GM12878 (cell line): ENCODE results near the gene KIRREL3. TPM values are rescaled to one million over a fixed set of nuclear protein-coding genes. Genes with fewer than 3 reads are reported as not detected.

ENCODE experiments used
- ATAC-seq: fragments of 200-7000 bp; cut with Tn5 transposase; 3 replicates; pipeline ENCODE4 v1.9.1; 2020; ENCODE audit warnings: mild to moderate bottlenecking, moderate library complexity
- BruUV-seq: library from RNA; stranded (reverse); fragments of 400-500 nt; replicated peaks from 2 replicates; lab custom pipeline; 2021; lab: Mats Ljungman, UMichigan
- CTCF ChIA-PET: fragments of 300-600 bp; sonication (Branson Sonifier 250); formaldehyde crosslinking; extraction: SDS; loops from one replicate; lab custom pipeline; 2021; ENCODE audit warnings: inconsistent platforms; lab: Yijun Ruan, JAX
- POLR2A ChIA-PET: fragments of 350-600 bp; formaldehyde crosslinking; extraction: SDS; loops from one replicate; lab custom pipeline; 2021; ENCODE audit warnings: inconsistent platforms; lab: Charles Lee
- RAD21 ChIA-PET: fragments of 300-600 bp; sonication (Branson Sonifier 250); formaldehyde crosslinking; loops from one replicate; lab custom pipeline; 2023; ENCODE audit warnings: antibody characterized with exemption; ENCODE audit not compliant: unreplicated experiment; lab: Charles Lee
- SMC1A ChIA-PET: fragments of 300-600 bp; sonication (Branson Sonifier 250); formaldehyde crosslinking; loops from one replicate; lab custom pipeline; 2023; ENCODE audit not compliant: unreplicated experiment, uncharacterized antibody; lab: Charles Lee
- DNase-seq: peaks from one replicate; pipeline ENCODE4 v3.0.0-alpha.2; 2011; ENCODE audit warnings: low read depth, low spot score
- FAIRE-seq: peaks from 3 replicates; lab custom pipeline; 2011; peaks lifted over from hg19 to GRCh38; lab: Jason Lieb, UNC
- H2AFZ ChIP-seq: 2 replicates; pipeline ENCODE4 v1.6.0; 2011; ENCODE audit warnings: low read depth, low read length, control low read depth; ENCODE audit not compliant: control insufficient read depth
- H3K27ac ChIP-seq: 2 replicates; pipeline ENCODE4 v1.5.1; 2011; ENCODE audit warnings: control low read depth; ENCODE audit not compliant: control insufficient read depth, insufficient read depth
- H3K27me3 ChIP-seq, 2 experiments: replicated peaks in 1 of 2; 2 replicates each; pipeline versions ENCODE4 v1.6.0 to v1.6.1; 2011; ENCODE audit warnings: low read length in 1 of 2; ENCODE audit not compliant: control insufficient read depth in 2 of 2, insufficient read depth in 2 of 2
- H3K36me3 ChIP-seq, 2 experiments: 2 replicates each; pipeline ENCODE4 v1.5.1; 2011; ENCODE audit warnings: low read length in 1 of 2; ENCODE audit not compliant: control insufficient read depth in 2 of 2, insufficient read depth in 2 of 2
- H3K4me1 ChIP-seq: 2 replicates; pipeline ENCODE4 v1.6.1; 2011; ENCODE audit warnings: mild to moderate bottlenecking, low read length, moderate library complexity, mixed read lengths; ENCODE audit not compliant: control insufficient read depth, insufficient read depth
- H3K4me2 ChIP-seq: 2 replicates; pipeline ENCODE4 v1.6.0; 2011; ENCODE audit warnings: control low read depth; ENCODE audit not compliant: control insufficient read depth, insufficient read depth
- H3K4me3 ChIP-seq: fragments of 200-600 bp; sonication (generic); 2 replicates; pipeline ENCODE4 v1.5.1; 2016
- H3K79me2 ChIP-seq: 2 replicates; pipeline ENCODE4 v1.6.0; 2011; ENCODE audit warnings: low read length; ENCODE audit not compliant: control insufficient read depth, insufficient read depth
- H3K9ac ChIP-seq: 2 replicates; pipeline ENCODE4 v1.8.0; 2011; ENCODE audit warnings: low read length, control low read depth, mixed read lengths; ENCODE audit not compliant: control insufficient read depth, insufficient read depth
- H3K9me3 ChIP-seq: replicated peaks from 3 replicates; pipeline ENCODE4 v1.5.1; 2011; ENCODE audit warnings: mild to moderate bottlenecking, low read length; ENCODE audit not compliant: control insufficient read depth, insufficient read depth
- H4K20me1 ChIP-seq: 2 replicates; pipeline ENCODE4 v1.6.0; 2011; ENCODE audit not compliant: control insufficient read depth, insufficient read depth
- CREM ChIP-seq: IDR thresholded peaks from 2 replicates; pipeline ENCODE4 v1.6.1; 2014; ENCODE audit warnings: antibody characterized with exemption, low read depth
- HCFC1 ChIP-seq: fragments of 150-350 bp; IDR thresholded peaks from 2 replicates; pipeline ENCODE4 v1.6.1; 2014; ENCODE audit warnings: low read length
- HDAC2 ChIP-seq: fragments of 200-600 bp; sonication (generic); IDR thresholded peaks from 2 replicates; pipeline ENCODE4 v1.6.1; 2017
- HDAC6 ChIP-seq: fragments of 200-600 bp; sonication (generic); IDR thresholded peaks from one replicate; pipeline ENCODE4 v1.8.0; 2017; ENCODE audit warnings: antibody characterized with exemption; ENCODE audit not compliant: unreplicated experiment
- IRF4 ChIP-seq: IDR thresholded peaks from 2 replicates; pipeline ENCODE4 v1.6.1; 2011; ENCODE audit warnings: low read depth, low read length
- MYC ChIP-seq: IDR thresholded peaks from 2 replicates; pipeline ENCODE4 v1.6.1; 2011; ENCODE audit warnings: mild to moderate bottlenecking, low read length, moderate library complexity, inconsistent platforms; ENCODE audit not compliant: insufficient read depth, insufficient replicate concordance, insufficient read length, severe bottlenecking
- RCOR1 ChIP-seq: conservative IDR thresholded peaks from 2 replicates; pipeline ENCODE4 v1.6.1; 2012; ENCODE audit warnings: low read depth, low read length, improper control_type of control experiment
- RFX5 ChIP-seq: IDR thresholded peaks from 2 replicates; pipeline ENCODE4 v1.6.1; 2011; ENCODE audit warnings: low read depth, low read length, improper control_type of control experiment
- SMAD1 ChIP-seq: fragments of 450-650 bp; IDR thresholded peaks from 2 replicates; pipeline ENCODE4 v1.6.1; 2018; ENCODE audit warnings: mild to moderate bottlenecking, low read depth; ENCODE audit not compliant: partially characterized antibody
- SMAD5 ChIP-seq: IDR thresholded peaks from 2 replicates; pipeline ENCODE4 v1.6.1; 2016; ENCODE audit warnings: antibody characterized with exemption, low read depth
- SUZ12 ChIP-seq: fragments of 200-600 bp; sonication (generic); IDR thresholded peaks from one replicate; pipeline ENCODE4 v1.6.1; 2018; ENCODE audit warnings: antibody characterized with exemption, mild to moderate bottlenecking; ENCODE audit not compliant: unreplicated experiment
- ZZZ3 ChIP-seq: IDR thresholded peaks from 2 replicates; pipeline ENCODE4 v1.6.1; 2011; ENCODE audit warnings: low read depth; ENCODE audit not compliant: control insufficient read depth, insufficient read length
- WGBS: methylation state at CpG from one replicate; pipeline ENCODE4 v1.1.6; 2016; ENCODE audit warnings: low lambda C conversion rate; ENCODE audit not compliant: insufficient replicate concordance, insufficient coverage; ENCODE audit errors: missing lambda C conversion rate; 5-methylcytosine and 5-hydroxymethylcytosine counted together
- in situ Hi-C: fragments of 300-500 bp; cut with MboI; formaldehyde crosslinking; loops from 9 replicates; pipeline ENCODE4 v1.14.3; 2018; ENCODE audit warnings: mixed read lengths
- intact Hi-C: fragments of 100-400 bp; cut with micrococcal nuclease; formaldehyde crosslinking; loops from one replicate; pipeline ENCODE4 v1.14.2; 2022; ENCODE audit not compliant: unreplicated experiment
- polyA plus RNA-seq, 11 experiments: library from polyadenylated mRNA; depleted of rRNA in 4 of 11; unstranded in 6 of 11; stranded (reverse) in 5 of 11; fragments of >200 nt; fragmentation: Nextera tagmentation in 4 of 11; fragmentation: Illumina TruSeq in 1 of 11; extraction: Ambion mirVana in 4 of 11; extraction: Trizol in 1 of 11; gene quantifications; 1 replicate in 1 of 11; 2 replicates in 10 of 11; pipeline versions ENCODE4 v1.2.1 to v1.2.3, GENCODE V29; 2011 to 2016; ENCODE audit warnings: inconsistent platforms in 2 of 11, missing spikeins in 2 of 11, low read depth in 1 of 11
- total RNA-seq, 4 experiments: library from RNA; depleted of rRNA in 3 of 4; stranded (reverse); fragments of >200 nt in 3 of 4; fragmentation: Illumina TruSeq in 1 of 4; extraction: Trizol in 1 of 4; gene quantifications; 2 replicates each; pipeline versions ENCODE4 v1.2.1 to v1.2.3, GENCODE V29; 2013 to 2021
- TF ChIP-seq, protein P1 (sequence below): fragments of 450-650 bp; IDR thresholded peaks from 2 replicates; pipeline ENCODE4 v1.6.1; 2017; ENCODE audit warnings: mild to moderate bottlenecking
- TF ChIP-seq, protein P2 (sequence below): fragments of 450-650 bp; IDR thresholded peaks from 2 replicates; pipeline ENCODE4 v1.6.1; 2016; ENCODE audit warnings: mild to moderate bottlenecking

The KIRREL3 gene
- total and polyA plus RNA-seq, 10 of the 15 experiments (the other 5 are each of a cell fraction or from before 2014, with no cell fraction given), result under 0.01 TPM; not detected in 9

DNA sequence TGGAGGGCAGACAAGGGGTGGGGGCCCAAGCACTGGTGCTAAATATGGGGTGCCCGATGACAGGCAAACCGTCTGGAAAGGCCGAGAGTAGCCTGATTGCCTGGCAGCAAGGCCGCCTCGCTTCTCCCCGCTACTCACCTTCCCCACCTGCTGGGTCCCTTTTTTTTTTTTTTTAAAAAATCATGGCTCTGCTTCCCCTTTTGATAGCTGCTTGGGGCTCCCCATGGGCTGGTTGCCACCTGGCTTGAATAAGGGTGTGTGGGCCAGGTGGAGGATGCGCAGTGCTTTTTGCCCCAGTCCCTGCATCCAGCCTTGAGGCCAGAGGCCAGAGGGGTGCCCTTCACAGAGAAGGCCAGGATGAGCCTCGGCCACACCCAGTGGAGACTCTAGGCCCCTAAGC, 533.1 kb downstream of the KIRREL3 start:
- FAIRE-seq (no peak), DNase-seq (no peak), ATAC-seq (no peak)
- no TSS peak for BruUV-seq
- Histone ChIP-seq H3K4me2 (no peak overlapping the region), H3K4me3 (no peak overlapping the region), H3K9me3 (no peaks in the 10 kb centered on the region; the same call in 2 of the 3 replicates), H2AFZ (no peak overlapping the region), H4K20me1 (no peaks in the 10 kb centered on the region), H3K4me1 (peaks cover 20% of the 10 kb centered on the region), H3K27ac (no peak overlapping the region), H3K79me2 (no peaks in the 10 kb centered on the region), H3K9ac (no peak overlapping the region), H3K36me3 (no peaks in the 10 kb centered on the region), H3K27me3 (no peaks in the 10 kb centered on the region; a peak in 2 of 4 replicates)
- ChIA-PET POLR2A (interaction anchor here (0.7 kb wide), 1 partner anchor 152 kb away, joined by 4 read pairs; no protein-coding TSS in a partner anchor), RAD21 (interaction anchor here (2.5 kb wide), 1 partner anchor 13 kb away, joined by 7 read pairs; no protein-coding TSS in a partner anchor), SMC1A (no interaction called here), CTCF (interaction anchor here (6.5 kb wide), 1 partner anchor 15 kb away, joined by 76 read pairs; no protein-coding TSS in a partner anchor)
- intact Hi-C loops, result no loop called here
- in situ Hi-C loops, result no loop called here
- 70% methylated on average over 8 of the region's 8 CpGs for WGBS
- TF ChIP-seq HDAC6, result no peak

DNA sequence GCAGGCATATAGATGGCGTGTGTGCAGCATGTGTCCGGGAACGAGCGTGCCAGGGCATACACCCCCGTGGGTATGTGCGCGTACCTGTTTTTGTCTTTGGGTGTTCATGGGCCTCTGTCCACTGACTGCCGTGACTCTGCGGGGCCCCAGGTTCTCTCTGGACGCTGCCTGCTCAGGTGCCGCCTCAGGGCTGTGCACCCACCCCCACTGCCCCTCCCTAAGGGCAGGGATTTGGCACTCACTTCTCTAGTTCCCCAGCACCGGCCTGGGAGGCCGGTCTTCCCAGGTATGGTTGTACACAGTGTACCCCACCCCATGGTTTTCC, 533.6 kb downstream of the KIRREL3 start:
- POLR2A ChIA-PET, result no interaction called here
- intact Hi-C loops, result no loop called here
- TF ChIP-seq, protein P1, sequence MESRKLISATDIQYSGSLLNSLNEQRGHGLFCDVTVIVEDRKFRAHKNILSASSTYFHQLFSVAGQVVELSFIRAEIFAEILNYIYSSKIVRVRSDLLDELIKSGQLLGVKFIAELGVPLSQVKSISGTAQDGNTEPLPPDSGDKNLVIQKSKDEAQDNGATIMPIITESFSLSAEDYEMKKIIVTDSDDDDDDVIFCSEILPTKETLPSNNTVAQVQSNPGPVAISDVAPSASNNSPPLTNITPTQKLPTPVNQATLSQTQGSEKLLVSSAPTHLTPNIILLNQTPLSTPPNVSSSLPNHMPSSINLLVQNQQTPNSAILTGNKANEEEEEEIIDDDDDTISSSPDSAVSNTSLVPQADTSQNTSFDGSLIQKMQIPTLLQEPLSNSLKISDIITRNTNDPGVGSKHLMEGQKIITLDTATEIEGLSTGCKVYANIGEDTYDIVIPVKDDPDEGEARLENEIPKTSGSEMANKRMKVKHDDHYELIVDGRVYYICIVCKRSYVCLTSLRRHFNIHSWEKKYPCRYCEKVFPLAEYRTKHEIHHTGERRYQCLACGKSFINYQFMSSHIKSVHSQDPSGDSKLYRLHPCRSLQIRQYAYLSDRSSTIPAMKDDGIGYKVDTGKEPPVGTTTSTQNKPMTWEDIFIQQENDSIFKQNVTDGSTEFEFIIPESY, result no peak
- no peak for TF ChIP-seq HCFC1
- TF ChIP-seq, protein P2, sequence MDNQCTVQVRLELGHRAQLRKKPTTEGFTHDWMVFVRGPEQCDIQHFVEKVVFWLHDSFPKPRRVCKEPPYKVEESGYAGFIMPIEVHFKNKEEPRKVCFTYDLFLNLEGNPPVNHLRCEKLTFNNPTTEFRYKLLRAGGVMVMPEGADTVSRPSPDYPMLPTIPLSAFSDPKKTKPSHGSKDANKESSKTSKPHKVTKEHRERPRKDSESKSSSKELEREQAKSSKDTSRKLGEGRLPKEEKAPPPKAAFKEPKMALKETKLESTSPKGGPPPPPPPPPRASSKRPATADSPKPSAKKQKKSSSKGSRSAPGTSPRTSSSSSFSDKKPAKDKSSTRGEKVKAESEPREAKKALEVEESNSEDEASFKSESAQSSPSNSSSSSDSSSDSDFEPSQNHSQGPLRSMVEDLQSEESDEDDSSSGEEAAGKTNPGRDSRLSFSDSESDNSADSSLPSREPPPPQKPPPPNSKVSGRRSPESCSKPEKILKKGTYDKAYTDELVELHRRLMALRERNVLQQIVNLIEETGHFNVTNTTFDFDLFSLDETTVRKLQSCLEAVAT, result no peak
- no peak for TF ChIP-seq RCOR1
- TF ChIP-seq SUZ12, result no peak
- no peak for TF ChIP-seq RFX5
- no peak for TF ChIP-seq SMAD1
- TF ChIP-seq ZZZ3, result no peak
- no peak for TF ChIP-seq SMAD5
- no peak for TF ChIP-seq CREM
- TF ChIP-seq MYC, result no peak
- no peak for TF ChIP-seq IRF4
- TF ChIP-seq HDAC2, result no peak

More for the DNA sequence above, 533.6 kb downstream of the KIRREL3 start:
- ChIA-PET RAD21 (no interaction called here), SMC1A (no interaction called here), CTCF (interaction anchor here (0.8 to 6.5 kb wide), 3 partner anchors 15 to 155 kb away, joined by 3 to 76 read pairs (median 5); no protein-coding TSS in a partner anchor)
- H3K9ac ChIP-seq, result no peak overlapping the region
- ATAC-seq (no peak), FAIRE-seq (no peak), DNase-seq (no peak)
- 62% methylated on average over 13 of the region's 13 CpGs for WGBS
- no peaks in the 10 kb centered on the region; the same call in 2 of the 3 replicates for H3K9me3 ChIP-seq
- no TSS peak for BruUV-seq
- no peaks in the 10 kb centered on the region for H3K36me3 ChIP-seq
- H3K4me1 ChIP-seq, result peaks cover 20% of the 10 kb centered on the region
- no peak overlapping the region for H3K27ac ChIP-seq
- no peaks in the 10 kb centered on the region for H4K20me1 ChIP-seq
- H2AFZ ChIP-seq, result no peak overlapping the region
- no peaks in the 10 kb centered on the region; a peak in 2 of 4 replicates for H3K27me3 ChIP-seq
- in situ Hi-C loops, result no loop called here
- H3K4me3 ChIP-seq, result no peak overlapping the region
- H3K4me2 ChIP-seq, result no peak overlapping the region
- no peaks in the 10 kb centered on the region for H3K79me2 ChIP-seq
